C4-2B (cell line): ENCODE results near the gene PTOV1.

Source experiments
- CTCF ChIP-seq: fragments of 450-650 bp; conservative IDR thresholded peaks from 2 replicates; pipeline ENCODE4 v1.5.1; 2017; ENCODE audit warnings: mild to moderate bottlenecking
- ZFX ChIP-seq: fragments of 450-650 bp; IDR thresholded peaks from 2 replicates; pipeline ENCODE4 v1.6.1; 2017

- no peak for TF ChIP-seq CTCF
- TF ChIP-seq ZFX = no peak
Measured at GRCh38 chr19:49910179-49910578, 59.2 kb downstream of the PTOV1 start.
